DOHH2 (cell line): ENCODE data around the gene TNK2.
"Not testable (repeated sequence)": the region's sequence is repeated elsewhere in the genome, so short reads cannot be mapped to it uniquely, and the experiment has no call there.

Experiments used
- H3F3A ChIP-seq: fragments of 200-600 bp; sonication (generic), shearing (Covaris generic); 2 replicates; pipeline ENCODE4 v1.6.0; 2016; ENCODE audit warnings: antibody characterized with exemption, mild to moderate bottlenecking; ENCODE audit not compliant: control insufficient read depth, insufficient read depth
- H3K27ac ChIP-seq: fragments of 200-600 bp; sonication (generic); 2 replicates; pipeline ENCODE4 v1.5.1; 2014; ENCODE audit warnings: low read depth, mild to moderate bottlenecking, low read length, moderate library complexity
- H3K27me3 ChIP-seq: fragments of 200-600 bp; sonication (generic); 2 replicates; pipeline ENCODE4 v1.6.1; 2014; ENCODE audit warnings: mild to moderate bottlenecking, low read length, mixed read lengths; ENCODE audit not compliant: control insufficient read depth
- H3K36me3 ChIP-seq: fragments of 200-600 bp; sonication (generic); 2 replicates; pipeline ENCODE4 v1.6.1; 2014; ENCODE audit warnings: mild to moderate bottlenecking, low read length, moderate library complexity, mixed read lengths; ENCODE audit not compliant: control insufficient read depth
- H3K4me1 ChIP-seq: fragments of 200-600 bp; sonication (generic); 2 replicates; pipeline ENCODE4 v1.6.1; 2014; ENCODE audit warnings: mild to moderate bottlenecking, low read length, mixed read lengths; ENCODE audit not compliant: control insufficient read depth
- H3K4me2 ChIP-seq: fragments of 200-600 bp; sonication (generic); 2 replicates; pipeline ENCODE4 v1.6.0; 2014; ENCODE audit warnings: mild to moderate bottlenecking, low read length, moderate library complexity
- H3K4me3 ChIP-seq: fragments of 200-600 bp; sonication (generic); 2 replicates; pipeline ENCODE4 v1.5.1; 2014; ENCODE audit warnings: mild to moderate bottlenecking, low read length, mixed read lengths
- H3K79me2 ChIP-seq: fragments of 200-600 bp; sonication (generic); 2 replicates; pipeline ENCODE4 v1.6.1; 2014; ENCODE audit warnings: mild to moderate bottlenecking, low read length, mixed read lengths; ENCODE audit not compliant: control insufficient read depth
- H3K9me2 ChIP-seq: fragments of 200-600 bp; sonication (generic); replicated peaks from 2 replicates; pipeline ENCODE4 v1.6.1; 2014; ENCODE audit warnings: mild to moderate bottlenecking, low read length, mixed read lengths; ENCODE audit not compliant: control insufficient read depth
- H3K9me3 ChIP-seq: fragments of 200-600 bp; sonication (generic); 2 replicates; pipeline ENCODE4 v1.6.1; 2014; ENCODE audit warnings: antibody characterized with exemption, low read length, mixed read lengths; ENCODE audit not compliant: control insufficient read depth, insufficient read depth
- H4K20me1 ChIP-seq: fragments of 200-600 bp; sonication (generic); 2 replicates; pipeline ENCODE4 v1.6.0; 2014; ENCODE audit warnings: low read depth, mild to moderate bottlenecking, antibody characterized with exemption, low read length, moderate library complexity; ENCODE audit not compliant: control insufficient read depth, insufficient read depth
- EZH2phosphoT487 ChIP-seq: fragments of 200-600 bp; sonication (generic); IDR thresholded peaks from 2 replicates; pipeline ENCODE4 v1.6.1; 2017; ENCODE audit warnings: borderline replicate concordance, mild to moderate bottlenecking, antibody characterized with exemption, low read length, moderate library complexity, mixed read lengths
- TF ChIP-seq, protein P1 (sequence below): fragments of 200-600 bp; sonication (generic); IDR thresholded peaks from one replicate; pipeline ENCODE4 v1.5.1; 2014; ENCODE audit warnings: antibody characterized with exemption, mild to moderate bottlenecking, low read depth, low read length; ENCODE audit not compliant: poor library complexity, severe bottlenecking

The TNK2 gene

GRCh38 chr3:195828762-195829161 is 79.6 kb downstream of the TNK2 start:
- no peak for TF ChIP-seq EZH2phosphoT487
- TF ChIP-seq, protein P1, sequence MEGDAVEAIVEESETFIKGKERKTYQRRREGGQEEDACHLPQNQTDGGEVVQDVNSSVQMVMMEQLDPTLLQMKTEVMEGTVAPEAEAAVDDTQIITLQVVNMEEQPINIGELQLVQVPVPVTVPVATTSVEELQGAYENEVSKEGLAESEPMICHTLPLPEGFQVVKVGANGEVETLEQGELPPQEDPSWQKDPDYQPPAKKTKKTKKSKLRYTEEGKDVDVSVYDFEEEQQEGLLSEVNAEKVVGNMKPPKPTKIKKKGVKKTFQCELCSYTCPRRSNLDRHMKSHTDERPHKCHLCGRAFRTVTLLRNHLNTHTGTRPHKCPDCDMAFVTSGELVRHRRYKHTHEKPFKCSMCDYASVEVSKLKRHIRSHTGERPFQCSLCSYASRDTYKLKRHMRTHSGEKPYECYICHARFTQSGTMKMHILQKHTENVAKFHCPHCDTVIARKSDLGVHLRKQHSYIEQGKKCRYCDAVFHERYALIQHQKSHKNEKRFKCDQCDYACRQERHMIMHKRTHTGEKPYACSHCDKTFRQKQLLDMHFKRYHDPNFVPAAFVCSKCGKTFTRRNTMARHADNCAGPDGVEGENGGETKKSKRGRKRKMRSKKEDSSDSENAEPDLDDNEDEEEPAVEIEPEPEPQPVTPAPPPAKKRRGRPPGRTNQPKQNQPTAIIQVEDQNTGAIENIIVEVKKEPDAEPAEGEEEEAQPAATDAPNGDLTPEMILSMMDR: no peak
- H3K27me3 ChIP-seq: no peaks in the 10 kb centered on the region
- H3K4me2 ChIP-seq: no peak overlapping the region
- H3K27ac ChIP-seq: no peak overlapping the region
- H3K79me2 ChIP-seq: no peaks in the 10 kb centered on the region
- no peaks in the 10 kb centered on the region for H3K4me1 ChIP-seq
- no peaks in the 10 kb centered on the region for H3K9me2 ChIP-seq
- no peaks in the 10 kb centered on the region for H3F3A ChIP-seq
- H4K20me1 ChIP-seq: no peaks in the 10 kb centered on the region
- H3K36me3 ChIP-seq: no peaks in the 10 kb centered on the region
- no peaks in the 10 kb centered on the region for H3K9me3 ChIP-seq
- no peak overlapping the region for H3K4me3 ChIP-seq

DNA sequence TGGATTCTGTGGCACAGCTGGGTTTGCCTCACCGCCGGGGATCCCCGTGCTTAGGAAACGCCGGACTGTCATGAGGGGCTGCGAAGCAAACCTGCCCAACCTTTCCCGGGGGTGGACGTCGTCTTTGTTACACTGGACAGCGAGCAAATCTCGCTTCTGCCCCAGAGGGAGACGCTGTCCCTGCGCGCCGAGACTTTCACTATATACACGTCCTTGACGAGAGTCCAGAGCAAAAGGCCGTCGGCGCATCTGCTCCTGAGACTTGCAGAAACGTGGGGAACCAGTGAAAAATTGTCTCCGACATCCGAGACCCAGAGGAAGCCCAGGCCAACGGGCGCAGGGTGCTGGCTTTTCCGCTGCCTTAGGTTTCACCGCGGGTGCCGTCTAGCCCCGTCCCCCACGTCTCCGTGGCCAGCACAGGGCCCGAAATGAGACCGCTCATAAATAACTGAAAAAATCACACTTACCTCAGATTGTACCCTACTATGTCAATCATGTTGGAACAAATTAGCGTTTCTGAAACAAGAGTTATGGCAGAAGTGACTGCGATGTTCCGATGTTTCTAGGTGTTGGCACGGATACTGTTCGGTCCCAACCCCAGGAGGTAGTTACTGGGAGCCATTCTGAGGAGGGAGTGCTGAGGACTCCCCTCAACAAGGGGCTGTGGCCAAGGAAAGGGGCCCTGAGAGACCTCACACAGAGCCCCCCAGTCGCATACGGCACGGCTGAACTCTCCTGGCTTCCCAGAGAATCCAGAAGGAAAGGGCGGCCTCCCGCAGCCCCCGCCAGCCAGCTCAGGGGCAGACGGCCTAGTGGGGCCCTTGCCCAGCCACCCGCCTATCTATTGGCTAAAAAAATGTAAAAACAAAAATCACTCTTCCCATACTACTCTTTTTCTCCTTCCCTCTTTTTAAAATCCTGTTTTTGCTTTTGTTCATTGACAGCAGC is 82.2 kb downstream of the TNK2 start:
- Histone ChIP-seq H3K27ac (no peak overlapping the region), H3K9me3 (no peaks in the 10 kb centered on the region), H3K4me1 (no peaks in the 10 kb centered on the region), H3K36me3 (no peaks in the 10 kb centered on the region), H3K4me2 (no peak overlapping the region), H3F3A (no peaks in the 10 kb centered on the region), H3K9me2 (no peaks in the 10 kb centered on the region), H3K27me3 (no peaks in the 10 kb centered on the region), H3K4me3 (no peak overlapping the region), H4K20me1 (no peaks in the 10 kb centered on the region), H3K79me2 (no peaks in the 10 kb centered on the region)
- TF ChIP-seq, protein P1: no peak
- no peak for TF ChIP-seq EZH2phosphoT487

DNA sequence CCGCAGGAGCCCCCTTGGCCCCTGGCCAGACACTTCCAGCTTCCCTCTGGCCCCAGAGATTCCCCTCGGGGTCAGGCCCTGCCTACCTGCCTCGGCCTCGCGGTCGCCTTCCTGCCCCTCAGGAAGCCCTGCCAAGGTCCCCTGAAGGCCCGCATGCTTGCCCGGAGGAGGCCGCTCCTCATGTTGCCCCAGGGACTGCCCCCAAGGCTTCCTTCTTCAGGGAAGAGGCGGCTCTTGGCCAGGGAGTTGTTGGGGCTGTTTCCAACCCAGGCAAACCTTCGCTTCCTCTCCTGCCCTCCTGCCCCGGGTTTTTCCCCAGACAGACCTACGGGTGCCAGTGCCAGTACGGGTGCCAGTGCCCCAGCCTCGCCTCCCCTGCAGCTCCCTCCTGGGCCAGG is 83.2 kb downstream of the TNK2 start:
- Histone ChIP-seq H3K79me2 (no peaks in the 10 kb centered on the region), H3K4me1 (no peaks in the 10 kb centered on the region), H3K27me3 (no peaks in the 10 kb centered on the region), H3F3A (no peaks in the 10 kb centered on the region), H4K20me1 (no peaks in the 10 kb centered on the region), H3K9me2 (no peaks in the 10 kb centered on the region), H3K4me2 (no peak overlapping the region), H3K9me3 (no peaks in the 10 kb centered on the region), H3K4me3 (no peak overlapping the region), H3K27ac (no peak overlapping the region), H3K36me3 (no peaks in the 10 kb centered on the region)
- TF ChIP-seq, protein P1: no peak
- TF ChIP-seq EZH2phosphoT487: no peak

DNA sequence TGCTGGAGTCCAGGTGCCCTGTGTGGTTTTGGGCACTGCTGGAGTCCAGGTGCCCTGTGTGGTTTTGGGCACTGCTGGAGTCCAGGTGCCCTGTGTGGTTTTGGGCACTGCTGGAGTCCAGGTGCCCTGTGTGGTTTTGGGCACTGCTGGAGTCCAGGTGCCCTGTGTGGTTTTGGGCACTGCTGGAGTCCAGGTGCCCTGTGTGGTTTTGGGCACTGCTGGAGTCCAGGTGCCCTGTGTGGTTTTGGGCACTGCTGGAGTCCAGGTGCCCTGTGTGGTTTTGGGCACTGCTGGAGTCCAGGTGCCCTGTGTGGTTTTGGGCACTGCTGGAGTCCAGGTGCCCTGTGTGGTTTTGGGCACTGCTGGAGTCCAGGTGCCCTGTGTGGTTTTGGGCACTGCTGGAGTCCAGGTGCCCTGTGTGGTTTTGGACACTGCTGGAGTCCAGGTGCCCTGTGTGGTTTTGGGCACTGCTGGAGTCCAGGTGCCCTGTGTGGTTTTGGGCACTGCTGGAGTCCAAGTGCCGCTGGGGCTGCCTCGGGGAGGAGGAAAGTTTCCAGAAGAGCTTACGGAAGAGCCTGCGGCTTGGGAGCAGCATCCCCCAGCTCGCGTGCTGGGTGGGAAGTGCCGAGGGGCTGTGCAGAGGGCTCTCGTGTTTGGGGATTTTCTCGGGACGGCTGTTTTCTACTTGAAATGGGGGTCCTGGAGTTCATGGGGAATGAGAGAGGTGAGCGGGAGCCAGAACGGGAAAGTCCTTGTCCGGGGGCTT is 83.7 kb downstream of the TNK2 start:
- not testable (repeated sequence) for H3K9me3 ChIP-seq, H3F3A ChIP-seq, H3K4me1 ChIP-seq, H3K9me2 ChIP-seq, H3K36me3 ChIP-seq, H4K20me1 ChIP-seq, H3K27me3 ChIP-seq, H3K27ac ChIP-seq, H3K4me3 ChIP-seq, H3K79me2 ChIP-seq, H3K4me2 ChIP-seq
